Occipital lobe (tissue), 2 donors: Measurements from ENCODE around the gene AMER2. TPM values are rescaled to one million over a fixed set of nuclear protein-coding genes. Genes with fewer than 3 reads are reported as not detected.

Experiments used
- DNase-seq: peaks from one replicate; lab custom pipeline; 2025; lab: John Stamatoyannopoulos, UW
- total RNA-seq: library from RNA; depleted of rRNA; stranded (reverse); fragments of >200 nt; gene quantifications from one replicate; pipeline ENCODE4 v1.2.3, GENCODE V29; 2014

Gene AMER2
- total RNA-seq, 1 donor from 2014 or later = 161 TPM

- DNase-seq = no peak
Measured at GRCh38 chr13:25151626-25152195, 20.4 kb downstream of the AMER2 start.

DNA sequence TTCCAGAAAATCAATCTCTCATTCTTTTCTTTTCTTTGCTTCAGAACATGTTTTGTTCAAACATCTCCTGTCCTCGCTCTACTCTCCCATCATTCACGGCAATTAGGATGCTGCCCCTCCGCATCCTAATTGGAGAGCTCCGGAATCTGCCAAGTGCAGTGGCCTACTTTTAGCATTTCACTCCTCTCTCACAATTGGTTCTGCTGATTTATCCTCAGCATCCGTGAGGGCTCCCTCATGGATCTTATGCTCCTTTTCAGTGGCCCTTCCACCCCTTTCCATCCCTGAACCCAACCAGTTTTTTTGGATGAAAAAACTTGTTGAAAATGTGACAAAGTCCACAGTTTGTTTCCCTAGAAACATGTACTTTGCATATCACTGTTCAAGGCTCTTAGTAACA lies 22.4 kb downstream of the AMER2 start:
- DNase-seq = no peak

DNA sequence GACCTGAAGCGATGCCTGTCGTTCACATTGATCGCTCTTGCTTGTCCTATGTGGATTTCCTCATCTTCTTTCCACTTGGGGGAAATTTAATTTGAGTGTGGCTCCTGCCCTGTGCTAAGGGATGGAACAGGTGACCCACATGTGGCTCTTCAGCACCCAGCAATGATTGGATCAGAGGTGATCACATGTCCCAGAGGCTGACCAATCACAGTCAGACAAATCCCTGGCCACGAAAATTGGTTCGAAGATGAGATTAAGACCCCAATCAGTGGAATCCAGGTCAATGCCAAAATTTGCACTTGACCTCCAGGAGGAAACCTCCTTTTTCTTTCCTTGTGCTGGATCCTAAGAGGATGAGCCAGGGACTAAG lies 23.7 kb downstream of the AMER2 start:
- DNase-seq = no peak

DNA sequence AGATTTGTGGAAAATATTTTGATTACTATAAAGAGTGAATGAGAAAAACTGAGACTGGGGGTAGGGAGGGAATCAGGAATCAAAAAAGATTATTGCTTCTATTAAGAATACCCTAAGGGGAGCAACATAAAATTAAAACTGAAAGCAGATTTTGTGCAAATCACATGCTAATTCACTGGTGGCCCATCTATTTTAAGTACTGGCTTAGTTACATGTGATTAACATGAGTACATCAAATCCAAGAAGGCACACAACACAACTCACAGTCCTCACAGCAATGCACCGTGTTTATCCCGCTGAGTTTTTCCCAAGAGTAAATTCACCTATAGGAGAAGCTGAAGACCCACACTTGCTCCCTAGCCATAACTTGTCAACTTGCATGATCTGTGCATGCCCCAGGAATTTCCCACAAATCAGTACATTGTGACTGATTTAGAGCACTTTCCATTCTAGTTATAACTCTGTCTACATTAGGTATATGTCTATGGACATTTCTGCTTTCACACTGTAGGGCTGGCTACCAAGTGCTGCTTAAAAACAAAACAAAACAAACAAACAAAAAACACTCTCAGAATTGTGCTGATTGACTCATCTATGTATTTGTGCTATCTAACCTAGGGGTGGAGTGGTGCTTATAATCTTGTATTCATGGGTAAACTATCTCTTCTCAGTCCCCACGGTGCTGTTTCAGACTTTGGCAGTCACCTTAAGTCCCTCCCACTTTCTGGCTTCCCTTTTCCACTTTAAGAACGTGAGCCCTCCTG lies 24.3 kb downstream of the AMER2 start:
- DNase-seq = no peak

DNA sequence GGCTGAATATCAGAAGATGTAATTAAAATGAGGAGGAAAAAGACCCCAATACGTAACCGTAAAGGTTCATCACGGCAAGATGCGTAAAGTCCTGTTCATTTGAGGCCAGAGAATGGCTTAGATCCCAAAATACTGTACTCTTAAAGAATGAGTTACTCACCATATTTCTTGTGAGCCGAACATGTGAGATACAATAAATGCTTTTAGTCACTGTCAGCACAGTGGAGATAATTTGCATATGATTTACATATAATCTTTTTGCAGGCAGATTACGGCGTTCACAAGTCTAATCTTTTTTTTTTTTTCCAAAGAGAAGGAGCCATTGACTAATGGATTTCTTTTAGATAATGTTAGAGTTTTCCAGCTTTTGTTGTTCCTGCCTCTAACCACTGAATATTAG lies 28.4 kb downstream of the AMER2 start:
- no peak for DNase-seq

DNA sequence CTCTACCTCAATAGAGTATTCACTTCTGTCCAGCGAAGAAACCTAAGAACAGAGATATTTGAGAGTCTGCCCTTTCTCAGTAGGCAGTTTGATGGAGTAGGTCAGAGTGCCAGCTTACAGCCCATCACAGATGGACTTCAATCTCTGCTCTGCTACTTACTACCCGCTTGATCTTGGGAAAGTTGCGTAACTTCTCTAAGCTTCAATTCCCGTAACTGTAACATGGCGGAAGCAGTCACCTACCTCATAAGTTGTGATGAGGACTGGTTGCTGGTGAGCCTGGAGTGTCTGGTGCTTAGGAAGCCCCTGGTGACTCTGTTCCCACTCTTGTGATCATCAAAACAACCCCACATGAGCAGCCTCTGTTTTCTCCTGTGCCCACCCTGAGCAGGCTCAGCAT lies 31.0 kb downstream of the AMER2 start:
- no peak for DNase-seq

DNA sequence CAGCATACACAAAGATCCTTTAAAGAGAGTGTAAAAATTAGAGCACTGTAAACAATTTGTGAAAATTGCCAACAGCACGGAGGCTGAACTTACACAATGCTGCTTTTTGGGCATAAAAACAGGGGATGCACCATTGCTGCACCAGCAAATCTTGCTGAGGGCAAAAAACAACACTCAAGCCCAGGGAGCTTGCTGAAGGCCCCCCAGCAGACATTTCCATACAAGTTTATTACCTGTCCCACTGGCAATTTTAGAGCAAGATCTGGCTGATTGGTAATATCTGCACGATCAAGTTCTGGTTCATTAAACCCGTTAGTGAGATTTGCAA lies 34.3 kb downstream of the AMER2 start:
- no peak for DNase-seq

- no peak for DNase-seq
Measured at GRCh38 chr13:25136880-25137787, 35.0 kb downstream of the AMER2 start.

GRCh38 chr13:25135896-25136295 lies 36.2 kb downstream of the AMER2 start:
- no peak for DNase-seq

DNA sequence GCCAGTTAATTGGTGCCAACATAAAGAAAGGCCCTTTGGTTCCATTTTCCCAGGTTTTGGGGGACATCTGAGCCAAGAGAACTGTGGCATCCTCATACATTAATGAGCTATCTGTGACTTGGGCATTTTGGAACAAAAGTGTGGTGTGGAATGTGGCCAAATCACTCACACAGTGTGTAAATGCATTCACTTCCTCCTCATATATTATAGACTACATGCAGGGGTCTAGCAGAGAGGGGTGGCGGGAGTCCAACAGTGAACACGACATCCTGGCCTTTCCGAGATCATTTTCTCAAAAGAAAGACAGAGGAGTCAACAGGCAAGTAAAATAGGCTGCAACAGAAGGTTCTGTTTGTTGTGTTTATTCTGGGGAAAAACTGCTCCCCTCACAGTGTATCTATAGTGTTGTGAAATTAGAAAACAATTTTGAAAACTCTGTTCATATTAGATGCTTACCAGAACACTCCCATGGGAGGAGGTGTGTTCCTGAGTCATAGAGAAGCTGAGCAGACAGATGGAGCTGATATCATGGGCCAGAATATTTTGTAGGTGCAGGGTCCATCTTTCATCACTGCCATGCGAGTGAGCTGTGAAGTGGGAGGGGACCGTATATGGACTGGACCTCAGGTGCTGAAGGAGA lies 39.2 kb downstream of the AMER2 start:
- no peak for DNase-seq

- DNase-seq = no peak
Measured at GRCh38 chr13:25131881-25132420, 40.1 kb downstream of the AMER2 start.

DNA sequence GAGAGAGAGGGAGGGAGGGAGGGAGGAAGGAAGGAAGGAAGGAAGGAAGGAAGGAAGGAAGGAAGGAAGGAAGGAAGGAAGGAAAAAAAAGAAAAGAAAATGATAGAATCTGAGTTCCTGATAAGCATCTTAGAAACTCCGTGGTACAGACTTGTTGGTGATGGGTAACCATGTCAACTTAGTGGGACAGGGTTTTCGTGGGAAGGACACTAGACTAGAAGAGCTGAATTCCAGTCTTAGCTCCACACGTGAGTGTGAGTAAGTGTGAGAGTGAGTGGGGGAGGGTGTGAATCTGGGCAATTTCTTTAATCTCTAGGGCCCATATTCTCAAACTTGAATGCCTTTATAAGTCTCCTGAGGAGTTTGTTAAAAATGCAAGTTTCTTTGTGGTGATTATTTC lies 41.1 kb downstream of the AMER2 start:
- no peak for DNase-seq

- no peak for DNase-seq
Measured at GRCh38 chr13:25118378-25118905, 53.6 kb downstream of the AMER2 start.

GRCh38 chr13:25117312-25117711 lies 54.8 kb downstream of the AMER2 start:
- DNase-seq = no peak

DNA sequence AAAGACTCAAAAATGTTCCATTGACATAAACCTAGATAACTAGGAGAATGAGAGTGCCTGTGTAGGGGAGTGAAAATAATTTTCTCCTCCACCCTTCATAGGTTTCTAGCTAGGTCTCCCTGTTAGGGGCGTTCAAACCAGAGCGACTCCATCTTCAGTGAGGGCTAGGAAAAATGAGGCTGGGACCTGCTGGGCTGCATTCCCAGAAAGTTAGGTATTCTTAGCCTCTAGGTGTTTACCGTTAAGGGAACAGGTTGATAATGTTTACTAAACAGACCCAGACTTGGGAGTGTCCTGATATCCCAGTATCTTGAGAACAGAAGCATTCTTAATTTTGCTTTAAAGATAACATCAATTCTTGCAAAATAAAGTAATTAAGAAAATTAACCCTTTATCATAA lies 56.0 kb downstream of the AMER2 start:
- DNase-seq = no peak

DNA sequence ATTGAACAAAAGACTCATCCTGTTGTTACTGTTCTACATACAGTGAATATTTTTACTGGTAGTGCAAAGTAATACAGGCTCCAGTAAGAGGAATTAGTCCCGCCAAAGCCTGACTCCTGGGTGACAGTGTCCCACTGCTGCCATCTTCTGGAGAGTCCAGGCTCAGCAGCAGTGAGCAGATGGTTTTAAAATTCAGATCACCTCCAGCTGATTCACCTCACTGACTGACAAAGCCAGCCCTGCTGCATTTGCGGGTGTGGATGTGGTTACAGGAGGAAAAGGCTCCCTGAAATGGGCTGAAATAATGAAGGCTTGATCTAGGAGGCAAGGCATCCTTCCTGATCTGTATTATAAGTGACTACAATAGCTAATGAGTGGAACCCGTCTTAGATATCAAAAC lies 57.9 kb downstream of the AMER2 start:
- DNase-seq = peak; percentile 81

DNA sequence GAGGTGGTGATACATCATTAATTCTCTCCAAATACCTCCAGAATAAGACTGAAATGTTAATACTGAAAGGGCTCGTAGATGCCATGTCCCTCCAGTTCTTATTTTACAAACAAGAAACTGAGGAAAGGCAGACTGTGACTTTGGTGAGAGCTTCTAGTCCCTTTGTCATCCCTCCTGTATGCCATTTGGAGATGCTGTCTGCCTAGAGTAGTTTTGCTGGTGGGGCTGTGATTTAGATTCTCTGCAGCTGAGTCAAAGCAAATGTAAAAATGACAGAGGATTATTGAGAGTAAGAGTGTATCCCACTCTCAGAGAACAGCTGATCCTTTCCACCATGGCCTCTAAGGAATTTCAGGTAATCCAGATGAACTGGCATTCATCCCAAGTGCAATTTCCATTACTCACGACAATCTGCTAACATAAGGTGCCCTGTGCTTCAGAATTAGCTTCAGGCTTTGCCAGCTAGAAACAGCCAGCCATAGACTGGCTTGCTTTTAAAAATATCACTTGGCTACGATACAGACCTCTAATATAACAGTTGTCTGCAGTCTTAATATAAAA lies 59.3 kb downstream of the AMER2 start:
- no peak for DNase-seq
